Right cardiac atrium (tissue), 5 donors: ENCODE results near the gene PRDM16. TPM values are rescaled to one million over a fixed set of nuclear protein-coding genes. Genes with fewer than 3 reads are reported as not detected.

Source experiments
- ATAC-seq, 2 donors: fragments of 200-7000 bp; cut with Tn5 transposase; one replicate each; pipeline versions ENCODE4 v1.8.0 to v1.9.1; 2020; ENCODE audit warnings: moderate library complexity in 2 of 2, mild to moderate bottlenecking in 1 of 2
- DNase-seq, 3 donors: peaks; one replicate each; pipeline ENCODE4 v3.0.0-alpha.2; 2020
- H3K27ac ChIP-seq: one replicate; pipeline ENCODE4 v1.5.1; 2013; ENCODE audit warnings: mild to moderate bottlenecking, low read length, control low read depth, moderate library complexity
- H3K27me3 ChIP-seq: one replicate; pipeline ENCODE4 v1.6.1; 2013; ENCODE audit not compliant: control insufficient read depth, insufficient read depth
- H3K4me1 ChIP-seq: one replicate; pipeline ENCODE4 v1.6.1; 2013; ENCODE audit warnings: low read length; ENCODE audit not compliant: control insufficient read depth, insufficient read depth
- H3K4me3 ChIP-seq: one replicate; pipeline ENCODE4 v1.5.1; 2013; ENCODE audit warnings: low read length, control low read depth
- H3K9me3 ChIP-seq: one replicate; pipeline ENCODE4 v1.6.1; 2013; ENCODE audit warnings: low read length; ENCODE audit not compliant: control insufficient read depth
- WGBS: extraction: QIAGEN DNeasy Blood & Tissue Kit; methylation state at CpG from one replicate; pipeline ENCODE4 v1.1.7; 2013; 5-methylcytosine and 5-hydroxymethylcytosine counted together
- intact Hi-C, 4 donors: fragments of 100-400 bp; cut with DNase I; formaldehyde crosslinking; loops; one replicate each; pipeline versions ENCODE4 v1.11.0 to v1.14.0; 2022 to 2023
- polyA plus RNA-seq: library from polyadenylated mRNA; stranded (reverse); fragments of 200-250 nt; gene quantifications from one replicate; pipeline ENCODE4 v1.2.3, GENCODE V29; 2013
- total RNA-seq, 4 donors: library from RNA; stranded (reverse); fragmentation: NEBNext Ultra II Directional; extraction: Animal tissue kit (Norgen Biotek cat#: 25700); gene quantifications; one replicate each; pipeline ENCODE4 v1.2.1, GENCODE V29; 2021
- donor health status: healthy with polysubstance abuse.
- donor health status: DM: no; HTN: yes; CAD: no.
- donor health status: DM: no; HTN: no; CAD: no.
- donor health status: DM: no; HTN: yes; CAD: no; lungs with severe emphysema.
- donor health status: DM: yes; HTN: yes; CAD: no.

PRDM16 gene
- total and polyA plus RNA-seq, 5 donors, result 1.1 to 2.9 (median 1.9) TPM

GRCh38 chr1:3060127-3060526 lies 8.9 kb upstream of the PRDM16 start:
- Histone ChIP-seq H3K4me1 (no peaks in the 10 kb centered on the region), H3K4me3 (no peak overlapping the region), H3K9me3 (no peaks in the 10 kb centered on the region), H3K27me3 (no peaks in the 10 kb centered on the region), H3K27ac (no peak overlapping the region)
- ATAC-seq (no peak), DNase-seq (no peak)
- 70% methylated on average over 9 of the region's 9 CpGs for WGBS
- intact Hi-C loops, result loop anchor here in 1 of 4 donors (10.0 kb wide), 1 partner anchor 355 kb away; no protein-coding TSS in a partner anchor

- Histone ChIP-seq H3K27me3 (no peaks in the 10 kb centered on the region), H3K4me1 (no peaks in the 10 kb centered on the region), H3K27ac (no peak overlapping the region), H3K9me3 (no peaks in the 10 kb centered on the region), H3K4me3 (no peak overlapping the region)
- intact Hi-C loops, result loop anchor here in 1 of 4 donors (10.0 kb wide), 1 partner anchor 354 kb away; no protein-coding TSS in a partner anchor
- ATAC-seq (no peak), DNase-seq (peak in 2 of 3 donors; percentile 8 to 37)
- WGBS, result 61% methylated on average over 15 of the region's 15 CpGs
Observed at GRCh38 chr1:3060601-3061551, 8.1 kb upstream of the PRDM16 start.

GRCh38 chr1:3061566-3061965 lies 7.4 kb upstream of the PRDM16 start:
- intact Hi-C loops, result loop anchor here in 1 of 4 donors (10.0 kb wide), 1 partner anchor 353 kb away; no protein-coding TSS in a partner anchor
- ATAC-seq (no peak), DNase-seq (peak in 1 of 3 donors; percentile 35)
- H3K9me3 ChIP-seq, result no peaks in the 10 kb centered on the region
- H3K4me3 ChIP-seq, result no peak overlapping the region
- WGBS, result 31% methylated on average over 5 of the region's 5 CpGs
- no peaks in the 10 kb centered on the region for H3K27me3 ChIP-seq
- H3K4me1 ChIP-seq, result no peaks in the 10 kb centered on the region
- H3K27ac ChIP-seq, result no peak overlapping the region

- H3K4me1 ChIP-seq, result no peaks in the 10 kb centered on the region
- H3K27me3 ChIP-seq, result no peaks in the 10 kb centered on the region
- ATAC-seq (peak in 1 of 2 donors; percentile 6), DNase-seq (peak; percentile 16 to 39 (median 38))
- intact Hi-C loops, result loop anchor here in 1 of 4 donors (10.0 kb wide), 1 partner anchor 353 kb away; no protein-coding TSS in a partner anchor
- no peaks in the 10 kb centered on the region for H3K9me3 ChIP-seq
- no peak overlapping the region for H3K27ac ChIP-seq
- WGBS, result 21% methylated on average over 21 of the region's 21 CpGs
- H3K4me3 ChIP-seq, result no peak overlapping the region
Observed at GRCh38 chr1:3061981-3062615, 6.9 kb upstream of the PRDM16 start.

GRCh38 chr1:3062616-3063378 lies 6.2 kb upstream of the PRDM16 start:
- Histone ChIP-seq H3K27ac (no peak overlapping the region), H3K4me3 (peak overlapping the region; percentile 3), H3K4me1 (no peaks in the 10 kb centered on the region), H3K27me3 (no peaks in the 10 kb centered on the region), H3K9me3 (no peaks in the 10 kb centered on the region)
- intact Hi-C loops, result loop anchor here in 1 of 4 donors (10.0 kb wide), 1 partner anchor 352 kb away; no protein-coding TSS in a partner anchor
- ATAC-seq, result peak in 1 of 2 donors; percentile 24
- WGBS, result 16% methylated on average over 50 of the region's 50 CpGs
- peak in 2 of 3 donors; percentile 35 to 49 for DNase-seq

GRCh38 chr1:3063379-3064295 lies 5.4 kb upstream of the PRDM16 start:
- 19% methylated on average over 91 of the region's 91 CpGs for WGBS
- no peaks in the 10 kb centered on the region for H3K9me3 ChIP-seq
- intact Hi-C loops, result loop anchor here in 1 of 4 donors (10.0 kb wide), 1 partner anchor 351 kb away; no protein-coding TSS in a partner anchor
- ATAC-seq (no peak), DNase-seq (peak in 2 of 3 donors; percentile 41 to 65)
- H3K4me3 ChIP-seq, result peak overlapping the region; percentile 3
- H3K27me3 ChIP-seq, result no peaks in the 10 kb centered on the region
- H3K4me1 ChIP-seq, result no peaks in the 10 kb centered on the region
- H3K27ac ChIP-seq, result no peak overlapping the region

- ATAC-seq, result no peak
- Histone ChIP-seq H3K4me3 (no peak overlapping the region), H3K4me1 (no peaks in the 10 kb centered on the region), H3K9me3 (no peaks in the 10 kb centered on the region), H3K27me3 (no peaks in the 10 kb centered on the region), H3K27ac (no peak overlapping the region)
- intact Hi-C loops, result loop anchor here in 1 of 4 donors (10.0 kb wide), 1 partner anchor 350 kb away; no protein-coding TSS in a partner anchor
- WGBS, result 52% methylated on average over 17 of the region's 17 CpGs
- DNase-seq, result peak in 2 of 3 donors; percentile 11 to 16
Observed at GRCh38 chr1:3064296-3064850, 4.6 kb upstream of the PRDM16 start.

GRCh38 chr1:3064901-3065300 lies 4.1 kb upstream of the PRDM16 start:
- ATAC-seq (no peak), DNase-seq (peak in 1 of 3 donors; percentile 46)
- WGBS, result 57% methylated on average over 9 of the region's 9 CpGs
- Histone ChIP-seq H3K4me1 (no peaks in the 10 kb centered on the region), H3K4me3 (no peak overlapping the region), H3K27ac (no peak overlapping the region), H3K27me3 (no peaks in the 10 kb centered on the region), H3K9me3 (no peaks in the 10 kb centered on the region)
- intact Hi-C loops, result loop anchor here in 1 of 4 donors (10.0 kb wide), 1 partner anchor 350 kb away; no protein-coding TSS in a partner anchor

GRCh38 chr1:3065396-3065795 lies 3.6 kb upstream of the PRDM16 start:
- Histone ChIP-seq H3K4me1 (no peaks in the 10 kb centered on the region), H3K9me3 (no peaks in the 10 kb centered on the region), H3K4me3 (no peak overlapping the region), H3K27me3 (no peaks in the 10 kb centered on the region), H3K27ac (no peak overlapping the region)
- DNase-seq (peak in 2 of 3 donors; percentile 6 to 35), ATAC-seq (no peak)
- WGBS, result 66% methylated on average over 8 of the region's 8 CpGs
- intact Hi-C loops, result loop anchor here in 1 of 4 donors (10.0 kb wide), 1 partner anchor 349 kb away; no protein-coding TSS in a partner anchor
